Measurements from ENCODE around the gene FAM107B. TPM values are rescaled to one million over a fixed set of nuclear protein-coding genes. Genes with fewer than 3 reads are reported as not detected.

FAM107B gene
- total RNA-seq, 2 experiments from 2014 or later: 105 to 129 TPM

DNA sequence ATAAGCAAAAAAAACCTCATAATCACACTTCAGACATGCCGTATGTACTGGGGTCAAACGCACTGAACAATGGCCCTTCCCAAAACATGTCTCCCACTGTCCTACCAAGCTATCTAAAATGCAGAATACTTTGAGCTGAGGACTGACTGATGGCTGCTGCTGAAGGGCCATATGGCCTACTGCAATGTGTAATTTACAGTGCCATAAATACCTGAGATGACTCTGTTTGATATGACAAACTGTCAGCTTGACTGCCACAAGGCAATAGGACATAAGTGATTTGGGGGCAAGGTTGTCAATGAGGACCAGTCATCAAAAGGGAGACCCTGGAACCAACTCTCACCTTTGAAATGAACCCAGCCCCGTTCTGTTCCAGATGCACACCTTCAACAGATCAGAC is 256.5 kb downstream of the FAM107B start:
- H3K4me1 Mint-ChIP-seq (ENCODE audit: low read depth): peaks cover 4% of the 10 kb centered on the region
- no peak for DNase-seq
- no peak overlapping the region for H3K4me3 Mint-ChIP-seq
- peaks cover 3% of the 10 kb centered on the region for H3K9me3 Mint-ChIP-seq
- intact Hi-C loops (cut with micrococcal nuclease): no loop called here
- H3K27me3 Mint-ChIP-seq (ENCODE audit: low read depth): no peaks in the 10 kb centered on the region
- peaks cover 47% of the 10 kb centered on the region for H3K36me3 Mint-ChIP-seq (ENCODE audit: low read depth)
- CTCF ChIA-PET: interaction anchor here (0.9 to 1.3 kb wide), 3 partner anchors 19 to 305 kb away, joined by 3 to 4 read pairs (median 3); no protein-coding TSS in a partner anchor
- H3K27ac Mint-ChIP-seq: no peak overlapping the region

GRCh38 chr10:14513123-14513522 is 261.6 kb downstream of the FAM107B start:
- H3K27ac Mint-ChIP-seq: no peak overlapping the region
- no peak overlapping the region for H3K4me3 Mint-ChIP-seq
- CTCF ChIA-PET: no interaction called here
- peaks cover 13% of the 10 kb centered on the region for H3K9me3 Mint-ChIP-seq
- H3K27me3 Mint-ChIP-seq (ENCODE audit: low read depth): no peaks in the 10 kb centered on the region
- intact Hi-C loops (cut with micrococcal nuclease): no loop called here
- peaks cover 54% of the 10 kb centered on the region for H3K36me3 Mint-ChIP-seq (ENCODE audit: low read depth)
- H3K4me1 Mint-ChIP-seq (ENCODE audit: low read depth): peaks cover 15% of the 10 kb centered on the region
- no peak for DNase-seq

DNA sequence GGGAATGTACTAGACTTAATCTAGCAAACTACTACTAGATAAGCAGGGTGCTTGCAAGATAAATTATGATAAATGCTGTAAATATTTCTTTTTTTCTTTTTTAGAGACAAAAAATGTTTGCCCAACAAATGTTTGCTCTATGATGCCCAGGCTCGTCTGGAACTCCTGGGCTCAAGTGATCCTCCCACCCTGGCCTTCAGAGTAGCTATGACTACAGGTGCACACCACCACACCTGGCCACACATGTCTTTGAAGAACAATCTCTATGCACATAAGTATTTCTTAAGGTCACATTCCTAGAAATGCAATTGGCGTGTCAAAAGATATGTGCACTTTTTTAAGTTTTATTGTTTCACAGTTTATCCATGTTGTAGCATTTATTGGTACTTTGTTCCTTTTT is 264.4 kb downstream of the FAM107B start:
- DNase-seq: no peak
- CTCF ChIA-PET: interaction anchor here (0.6 to 0.7 kb wide), 2 partner anchors 44 to 98 kb away, joined by 3 read pairs; no protein-coding TSS in a partner anchor
- Mint-ChIP-seq H3K27me3 (ENCODE audit: low read depth) (no peaks in the 10 kb centered on the region), H3K36me3 (ENCODE audit: low read depth) (peaks cover 45% of the 10 kb centered on the region), H3K4me3 (no peak overlapping the region), H3K9me3 (peaks cover 10% of the 10 kb centered on the region), H3K4me1 (ENCODE audit: low read depth) (peaks cover 37% of the 10 kb centered on the region), H3K27ac (no peak overlapping the region)
- intact Hi-C loops (cut with micrococcal nuclease): no loop called here

- Mint-ChIP-seq H3K4me3 (no peak overlapping the region), H3K27me3 (ENCODE audit: low read depth) (no peaks in the 10 kb centered on the region), H3K27ac (peak overlapping the region; percentile 36), H3K36me3 (ENCODE audit: low read depth) (peaks cover 44% of the 10 kb centered on the region), H3K9me3 (peaks cover 10% of the 10 kb centered on the region), H3K4me1 (ENCODE audit: low read depth) (peaks cover 37% of the 10 kb centered on the region)
- CTCF ChIA-PET: interaction anchor here (1.1 to 1.4 kb wide), 2 partner anchors 10 to 314 kb away, joined by 4 to 6 read pairs; no protein-coding TSS in a partner anchor
- no peak for DNase-seq
- intact Hi-C loops (cut with micrococcal nuclease): loop anchor here (1.0 to 5.0 kb wide), 6 partner anchors 19 to 614 kb away; no protein-coding TSS in a partner anchor
These were observed 266.0 kb downstream of the FAM107B start for GRCh38 chr10:14508725-14509124.

DNA sequence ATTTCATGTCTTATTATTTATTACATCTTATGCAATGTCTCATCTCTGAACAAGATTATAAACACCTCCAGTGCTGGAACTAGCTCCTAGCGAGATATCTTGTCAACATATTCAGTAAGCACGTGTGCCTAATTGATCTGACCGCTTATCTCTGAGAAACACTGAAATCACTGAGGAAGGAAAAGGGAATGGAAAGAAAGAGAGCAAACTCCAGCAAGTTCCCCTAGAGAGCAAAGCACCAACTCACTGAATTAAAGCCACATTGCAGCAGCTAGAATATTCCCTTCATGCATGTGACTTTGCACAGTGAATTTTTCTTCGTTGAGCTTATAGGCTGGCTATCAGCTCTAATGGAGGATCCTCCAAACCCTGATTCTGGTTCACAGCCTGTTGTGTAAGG is 266.9 kb downstream of the FAM107B start:
- H3K4me1 Mint-ChIP-seq (ENCODE audit: low read depth): peaks cover 42% of the 10 kb centered on the region
- peaks cover 10% of the 10 kb centered on the region for H3K9me3 Mint-ChIP-seq
- H3K27ac Mint-ChIP-seq: peak overlapping the region; percentile 18
- H3K36me3 Mint-ChIP-seq (ENCODE audit: low read depth): peaks cover 38% of the 10 kb centered on the region
- no peaks in the 10 kb centered on the region for H3K27me3 Mint-ChIP-seq (ENCODE audit: low read depth)
- CTCF ChIA-PET: interaction anchor here (1.1 to 1.4 kb wide), 2 partner anchors 9 to 35 kb away, joined by 4 to 6 read pairs; no protein-coding TSS in a partner anchor
- H3K4me3 Mint-ChIP-seq: no peak overlapping the region
- no peak for DNase-seq
- intact Hi-C loops (cut with micrococcal nuclease): loop anchor here (1.0 to 5.0 kb wide), 7 partner anchors 20 to 615 kb away; no protein-coding TSS in a partner anchor

GRCh38 chr10:14507176-14507575 is 267.5 kb downstream of the FAM107B start:
- Mint-ChIP-seq H3K36me3 (ENCODE audit: low read depth) (peaks cover 32% of the 10 kb centered on the region), H3K27ac (peak overlapping the region; percentile 59), H3K27me3 (ENCODE audit: low read depth) (no peaks in the 10 kb centered on the region), H3K9me3 (peaks cover 10% of the 10 kb centered on the region), H3K4me1 (ENCODE audit: low read depth) (peaks cover 42% of the 10 kb centered on the region), H3K4me3 (no peak overlapping the region)
- intact Hi-C loops (cut with micrococcal nuclease): loop anchor here (2.0 to 5.0 kb wide), 2 partner anchors 44 to 615 kb away; no protein-coding TSS in a partner anchor
- peak; percentile 76 for DNase-seq
- CTCF ChIA-PET: interaction anchor here (1.1 kb wide), 1 partner anchor 36 kb away, joined by 4 read pairs; no protein-coding TSS in a partner anchor

GRCh38 chr10:14502431-14502830 is 272.3 kb downstream of the FAM107B start:
- peaks cover 5% of the 10 kb centered on the region for H3K36me3 Mint-ChIP-seq (ENCODE audit: low read depth)
- H3K4me1 Mint-ChIP-seq (ENCODE audit: low read depth): peaks cover 25% of the 10 kb centered on the region
- no peaks in the 10 kb centered on the region for H3K27me3 Mint-ChIP-seq (ENCODE audit: low read depth)
- no peak overlapping the region for H3K27ac Mint-ChIP-seq
- H3K4me3 Mint-ChIP-seq: no peak overlapping the region
- H3K9me3 Mint-ChIP-seq: no peaks in the 10 kb centered on the region
- intact Hi-C loops (cut with micrococcal nuclease): no loop called here
- no peak for DNase-seq
- CTCF ChIA-PET: interaction anchor here (0.6 kb wide), 1 partner anchor 198 kb away, joined by 5 read pairs; no protein-coding TSS in a partner anchor

GRCh38 chr10:14500172-14500765 is 274.4 kb downstream of the FAM107B start:
- peaks cover 11% of the 10 kb centered on the region for H3K4me1 Mint-ChIP-seq (ENCODE audit: low read depth)
- no peaks in the 10 kb centered on the region for H3K36me3 Mint-ChIP-seq (ENCODE audit: low read depth)
- no peaks in the 10 kb centered on the region for H3K27me3 Mint-ChIP-seq (ENCODE audit: low read depth)
- CTCF ChIA-PET: interaction anchor here (0.6 to 2.2 kb wide), 7 partner anchors 9 to 348 kb away, joined by 3 to 17 read pairs (median 3); no protein-coding TSS in a partner anchor
- no peak overlapping the region for H3K4me3 Mint-ChIP-seq
- H3K27ac Mint-ChIP-seq: no peak overlapping the region
- no peak for DNase-seq
- H3K9me3 Mint-ChIP-seq: no peaks in the 10 kb centered on the region
- intact Hi-C loops (cut with micrococcal nuclease): no loop called here

- no peak overlapping the region for H3K4me3 Mint-ChIP-seq
- no peaks in the 10 kb centered on the region for H3K36me3 Mint-ChIP-seq (ENCODE audit: low read depth)
- CTCF ChIA-PET: interaction anchor here (0.6 to 2.2 kb wide), 12 partner anchors 8 to 460 kb away, joined by 3 to 17 read pairs (median 4); partner anchors contain the start of gene MEIG1
- H3K27ac Mint-ChIP-seq: no peak overlapping the region
- H3K4me1 Mint-ChIP-seq (ENCODE audit: low read depth): peaks cover 11% of the 10 kb centered on the region
- DNase-seq: no peak
- no peaks in the 10 kb centered on the region for H3K27me3 Mint-ChIP-seq (ENCODE audit: low read depth)
- intact Hi-C loops (cut with micrococcal nuclease): loop anchor here (1.0 to 2.0 kb wide), 7 partner anchors 35 to 492 kb away; partner anchors contain the start of genes CDNF, HSPA14 and MSANTD7
- no peaks in the 10 kb centered on the region for H3K9me3 Mint-ChIP-seq
These were observed 275.1 kb downstream of the FAM107B start for GRCh38 chr10:14499601-14499904.

- no peak for DNase-seq
- H3K9me3 Mint-ChIP-seq: no peaks in the 10 kb centered on the region
- no peak overlapping the region for H3K4me3 Mint-ChIP-seq
- intact Hi-C loops (cut with micrococcal nuclease): loop anchor here (2.0 kb wide), 1 partner anchor 36 kb away; no protein-coding TSS in a partner anchor
- H3K27ac Mint-ChIP-seq: no peak overlapping the region
- no peaks in the 10 kb centered on the region for H3K36me3 Mint-ChIP-seq (ENCODE audit: low read depth)
- H3K4me1 Mint-ChIP-seq (ENCODE audit: low read depth): peaks cover 9% of the 10 kb centered on the region
- CTCF ChIA-PET: interaction anchor here (0.5 to 2.2 kb wide), 12 partner anchors 10 to 615 kb away, joined by 3 to 17 read pairs (median 4); partner anchors contain the start of gene MEIG1
- no peaks in the 10 kb centered on the region for H3K27me3 Mint-ChIP-seq (ENCODE audit: low read depth)
These were observed 276.4 kb downstream of the FAM107B start for GRCh38 chr10:14498326-14498725.

- no peaks in the 10 kb centered on the region for H3K36me3 Mint-ChIP-seq (ENCODE audit: low read depth)
- CTCF ChIA-PET: interaction anchor here (1.0 to 1.4 kb wide), 2 partner anchors 51 to 331 kb away, joined by 3 to 6 read pairs; no protein-coding TSS in a partner anchor
- H3K4me3 Mint-ChIP-seq: no peak overlapping the region
- no peaks in the 10 kb centered on the region for H3K4me1 Mint-ChIP-seq (ENCODE audit: low read depth)
- intact Hi-C loops (cut with micrococcal nuclease): no loop called here
- no peak overlapping the region for H3K27ac Mint-ChIP-seq
- DNase-seq: no peak
- H3K27me3 Mint-ChIP-seq (ENCODE audit: low read depth): peaks cover 5% of the 10 kb centered on the region
- no peaks in the 10 kb centered on the region for H3K9me3 Mint-ChIP-seq
These were observed 282.9 kb downstream of the FAM107B start for GRCh38 chr10:14491811-14492210.

DNA sequence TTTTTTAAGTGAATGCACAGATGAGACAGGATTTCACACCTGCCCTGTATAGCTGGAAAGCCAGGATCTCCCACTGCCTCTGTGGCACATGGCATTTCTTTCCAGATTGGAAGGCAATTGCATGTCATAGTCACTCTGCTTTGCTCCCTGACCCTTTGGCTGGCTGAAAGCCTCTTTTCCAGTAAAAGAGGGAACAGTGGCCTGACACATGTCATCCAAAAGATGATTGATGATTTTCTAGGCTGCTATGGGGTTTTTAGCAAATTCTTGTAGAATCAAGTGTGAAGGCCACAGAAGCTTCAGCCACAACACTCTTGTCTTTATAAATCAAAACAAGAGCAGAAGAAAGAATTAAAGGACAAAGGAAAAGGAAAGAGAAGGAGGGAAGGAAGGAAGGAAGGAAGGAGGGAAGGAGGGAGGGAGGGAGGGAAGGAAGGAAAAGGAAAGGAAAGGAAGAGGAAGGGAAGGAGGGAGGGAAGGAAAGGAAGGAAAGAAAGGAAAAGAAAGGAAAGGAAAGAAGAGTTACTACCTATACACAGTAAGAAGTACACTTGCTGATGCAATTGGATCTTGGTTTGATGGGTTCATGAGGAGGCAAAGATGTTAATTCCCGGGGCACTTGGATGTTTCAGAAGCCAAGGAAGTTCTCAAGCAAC is 285.0 kb downstream of the FAM107B start:
- H3K27me3 Mint-ChIP-seq (ENCODE audit: low read depth): peaks cover 8% of the 10 kb centered on the region
- CTCF ChIA-PET: interaction anchor here (0.7 kb wide), 1 partner anchor 433 kb away, joined by 3 read pairs; no protein-coding TSS in a partner anchor
- intact Hi-C loops (cut with micrococcal nuclease): no loop called here

More for the DNA sequence above, 285.0 kb downstream of the FAM107B start:
- H3K9me3 Mint-ChIP-seq: no peaks in the 10 kb centered on the region
- no peaks in the 10 kb centered on the region for H3K4me1 Mint-ChIP-seq (ENCODE audit: low read depth)
- no peaks in the 10 kb centered on the region for H3K36me3 Mint-ChIP-seq (ENCODE audit: low read depth)
- no peak overlapping the region for H3K27ac Mint-ChIP-seq
- no peak for DNase-seq
- H3K4me3 Mint-ChIP-seq: no peak overlapping the region
